HG03097 (cell line): ENCODE results near the gene TOR1A.

ENCODE experiments used
- ATAC-seq: cut with Tn5 transposase; IDR thresholded peaks from one replicate; pipeline ENCODE4 v1.9.1; 2021; ENCODE audit not compliant: unreplicated experiment, low FRiP score

The TOR1A gene, protein sequence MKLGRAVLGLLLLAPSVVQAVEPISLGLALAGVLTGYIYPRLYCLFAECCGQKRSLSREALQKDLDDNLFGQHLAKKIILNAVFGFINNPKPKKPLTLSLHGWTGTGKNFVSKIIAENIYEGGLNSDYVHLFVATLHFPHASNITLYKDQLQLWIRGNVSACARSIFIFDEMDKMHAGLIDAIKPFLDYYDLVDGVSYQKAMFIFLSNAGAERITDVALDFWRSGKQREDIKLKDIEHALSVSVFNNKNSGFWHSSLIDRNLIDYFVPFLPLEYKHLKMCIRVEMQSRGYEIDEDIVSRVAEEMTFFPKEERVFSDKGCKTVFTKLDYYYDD

DNA sequence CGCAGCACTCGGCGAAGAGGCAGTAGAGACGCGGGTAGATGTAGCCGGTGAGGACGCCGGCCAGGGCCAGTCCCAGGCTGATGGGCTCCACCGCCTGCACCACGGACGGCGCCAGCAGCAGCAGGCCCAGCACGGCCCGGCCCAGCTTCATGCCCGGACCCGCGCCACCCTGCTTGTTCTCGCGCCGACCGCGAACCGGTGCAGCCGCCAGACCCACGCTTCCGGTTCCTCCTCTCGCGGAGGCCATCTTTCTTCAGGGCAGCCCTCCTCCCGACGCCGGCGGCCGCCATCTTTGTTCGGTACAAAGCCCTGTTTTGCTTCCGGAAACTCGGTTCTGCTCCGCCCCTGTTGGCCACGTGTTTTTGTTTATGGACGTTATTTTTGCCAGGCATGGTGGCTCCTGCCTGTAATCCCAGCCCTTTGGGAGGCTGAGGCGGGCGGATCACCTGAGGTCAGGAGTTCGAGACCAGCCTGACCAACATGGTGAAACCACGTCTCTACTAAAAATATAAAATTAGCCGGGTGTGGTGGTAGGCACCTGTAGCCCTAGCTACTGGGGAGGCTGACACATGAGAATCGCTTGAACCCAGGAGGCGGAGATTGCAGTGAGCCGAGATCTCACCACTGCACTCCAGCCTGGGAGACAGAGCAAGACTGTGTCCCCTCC lies at the start of gene TOR1A:
TOR1A (minus strand) TSS at position 202 of the 667 bp plus-strand sequence; CDS start at position 151, 51 bp downstream.
- ATAC-seq: peak; percentile 80

GRCh38 chr9:129871046-129871445 lies 47.1 kb upstream of the TOR1A start:
- no peak for ATAC-seq

- ATAC-seq: no peak
These were observed 45.9 kb upstream of the TOR1A start for GRCh38 chr9:129869585-129870501.

- ATAC-seq: no peak
These were observed 45.0 kb upstream of the TOR1A start for GRCh38 chr9:129868872-129869486.

DNA sequence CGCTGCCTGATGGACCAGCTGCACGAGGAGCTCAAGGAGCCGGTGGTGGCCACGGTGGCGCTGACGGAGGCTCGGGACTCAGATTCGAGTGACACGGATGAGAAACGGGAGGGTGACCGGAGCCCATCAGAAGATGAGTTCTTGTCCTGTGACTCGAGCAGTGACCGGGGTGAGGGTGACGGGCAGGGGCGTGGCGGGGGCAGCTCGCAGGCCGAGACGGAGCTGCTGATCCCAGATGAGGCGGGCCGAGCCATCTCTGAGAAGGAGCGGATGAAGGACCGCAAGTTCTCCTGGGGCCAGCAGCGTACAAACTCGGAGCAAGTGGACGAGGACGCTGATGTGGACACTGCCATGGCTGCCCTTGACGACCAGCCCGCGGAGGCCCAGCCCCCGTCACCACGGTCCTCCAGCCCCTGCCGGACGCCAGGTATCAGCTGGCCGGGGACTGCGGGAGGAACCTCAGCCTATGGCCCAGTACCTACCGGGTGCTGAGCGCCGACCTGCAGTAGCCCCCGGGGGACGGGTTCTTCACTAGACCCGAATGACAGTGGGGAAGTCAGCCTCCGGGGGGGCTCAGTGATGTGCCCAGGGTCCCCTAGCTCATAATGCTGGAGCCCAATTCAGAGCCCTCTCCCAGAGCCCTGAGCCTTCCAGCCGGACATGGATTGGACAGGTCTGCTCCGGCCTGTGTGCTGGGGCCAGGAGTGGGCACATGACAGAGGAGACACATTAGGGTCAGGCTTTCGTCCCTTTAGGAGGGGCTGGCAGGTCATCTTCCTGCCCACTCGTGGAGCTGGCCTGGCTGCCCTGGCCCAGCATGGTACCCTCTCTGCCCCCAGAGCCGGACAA lies 44.3 kb upstream of the TOR1A start:
- ATAC-seq: no peak

DNA sequence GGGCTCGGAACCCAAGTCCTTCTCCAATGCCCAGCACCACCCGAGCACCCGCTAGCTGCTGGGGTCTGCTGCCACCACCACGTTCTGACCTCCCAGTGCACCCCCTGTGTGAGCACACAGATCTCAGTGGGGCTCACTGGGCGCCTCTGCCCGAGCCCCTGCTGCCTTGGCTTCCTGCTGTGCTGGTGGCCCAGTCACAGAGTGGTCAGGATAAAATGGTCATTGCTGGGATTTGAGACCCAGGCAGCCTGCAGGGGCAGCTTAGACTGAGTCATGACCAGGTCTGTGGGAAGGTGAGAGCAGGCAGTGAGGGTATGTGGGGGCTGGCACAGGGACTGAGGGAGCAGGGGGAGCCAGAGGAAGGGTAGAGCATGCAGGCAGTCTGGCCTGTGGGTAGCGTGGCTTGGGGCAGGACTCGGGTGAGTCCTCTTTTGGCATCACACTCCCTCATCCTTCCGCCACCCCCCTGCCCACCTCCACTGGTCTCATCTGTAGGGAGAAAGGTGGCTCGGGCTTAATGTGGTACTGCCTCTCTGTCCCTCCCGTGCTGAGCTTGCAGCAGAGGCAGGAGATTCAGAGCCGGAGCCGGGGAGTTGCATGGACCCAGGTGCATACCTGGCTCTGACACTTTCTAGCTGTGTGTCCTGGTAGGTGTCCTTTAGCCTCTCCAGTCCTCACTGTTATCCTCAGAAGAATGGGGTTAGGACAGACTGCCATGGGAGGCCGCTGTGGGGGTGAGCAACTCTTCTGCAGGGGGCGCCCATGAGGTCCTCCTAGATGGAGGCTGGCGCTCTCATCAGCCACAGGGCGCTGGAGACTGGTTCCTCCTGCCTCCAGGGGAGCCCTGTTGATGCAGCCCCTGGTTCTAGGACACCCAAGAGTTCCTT lies 43.4 kb upstream of the TOR1A start:
- no peak for ATAC-seq

DNA sequence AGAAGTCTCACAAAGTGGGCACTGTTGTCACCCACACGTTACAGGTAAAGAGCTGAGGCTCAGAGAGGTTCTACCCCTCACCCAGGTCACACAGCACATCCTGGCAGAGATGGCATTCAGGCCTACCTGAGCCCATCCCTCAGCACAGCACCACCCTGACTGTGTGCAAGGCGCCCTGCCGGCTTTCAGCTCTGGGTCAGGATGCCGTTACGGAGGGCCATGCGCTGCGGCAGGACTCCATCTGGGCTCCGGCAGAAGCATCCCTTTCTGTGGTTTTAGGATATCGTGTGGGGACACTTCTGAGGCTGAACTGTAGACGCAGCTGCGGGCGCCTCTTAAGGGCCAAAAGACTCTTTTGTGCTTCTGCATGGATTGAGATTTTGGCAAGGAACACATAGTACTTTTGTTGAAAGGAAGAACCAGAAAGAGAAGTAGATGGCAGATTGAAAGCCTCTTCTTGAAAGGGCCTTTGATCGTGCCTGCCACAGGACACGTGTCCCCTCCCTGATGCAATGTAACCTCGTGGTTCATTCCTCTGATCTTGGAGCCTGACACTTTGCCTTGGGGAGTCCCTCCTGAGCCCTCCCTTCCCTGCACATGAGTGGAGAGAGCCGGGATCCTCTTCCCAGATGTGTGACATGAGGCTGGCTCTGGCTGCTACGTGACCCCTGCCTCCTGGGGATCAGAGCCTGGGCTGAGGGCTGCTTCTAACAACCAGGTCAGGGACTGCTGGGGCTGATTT lies 42.6 kb upstream of the TOR1A start:
- no peak for ATAC-seq

DNA sequence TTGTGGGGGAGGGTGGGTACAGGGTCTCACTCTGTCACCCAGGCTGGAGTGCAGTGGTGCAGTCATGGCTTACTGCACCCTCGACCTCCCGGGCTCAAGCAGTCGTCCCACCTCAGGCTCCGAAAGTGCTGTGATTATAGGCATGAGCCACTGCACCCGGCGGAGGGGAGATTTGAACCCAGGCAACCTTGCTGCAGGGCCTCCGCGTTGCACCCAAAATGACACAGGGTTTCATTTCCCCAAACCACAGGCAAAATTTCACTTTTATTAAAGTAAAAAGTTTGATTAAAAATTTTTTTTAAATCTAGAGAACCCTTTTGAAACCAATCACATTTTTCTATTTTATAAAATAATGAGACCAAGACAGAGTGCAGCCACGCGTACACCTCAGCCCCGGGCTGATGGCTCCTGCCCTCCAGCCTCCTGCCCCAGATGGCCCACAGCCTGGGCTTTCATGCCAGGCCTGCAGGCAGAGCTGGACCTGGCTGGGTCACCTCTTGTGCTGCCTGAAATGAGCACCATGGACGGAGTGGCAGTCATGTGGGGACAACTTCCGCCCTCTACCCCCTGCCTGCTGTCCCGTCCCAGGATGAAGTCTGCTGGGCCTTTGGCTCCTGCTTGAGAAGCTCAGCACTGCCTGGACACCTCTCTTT lies 41.9 kb upstream of the TOR1A start:
- ATAC-seq: no peak

GRCh38 chr9:129864991-129865647 lies 41.2 kb upstream of the TOR1A start:
- ATAC-seq: no peak

GRCh38 chr9:129863059-129863690 lies 39.2 kb upstream of the TOR1A start:
- ATAC-seq: no peak

GRCh38 chr9:129861447-129861827 lies 37.5 kb upstream of the TOR1A start:
- ATAC-seq: no peak

DNA sequence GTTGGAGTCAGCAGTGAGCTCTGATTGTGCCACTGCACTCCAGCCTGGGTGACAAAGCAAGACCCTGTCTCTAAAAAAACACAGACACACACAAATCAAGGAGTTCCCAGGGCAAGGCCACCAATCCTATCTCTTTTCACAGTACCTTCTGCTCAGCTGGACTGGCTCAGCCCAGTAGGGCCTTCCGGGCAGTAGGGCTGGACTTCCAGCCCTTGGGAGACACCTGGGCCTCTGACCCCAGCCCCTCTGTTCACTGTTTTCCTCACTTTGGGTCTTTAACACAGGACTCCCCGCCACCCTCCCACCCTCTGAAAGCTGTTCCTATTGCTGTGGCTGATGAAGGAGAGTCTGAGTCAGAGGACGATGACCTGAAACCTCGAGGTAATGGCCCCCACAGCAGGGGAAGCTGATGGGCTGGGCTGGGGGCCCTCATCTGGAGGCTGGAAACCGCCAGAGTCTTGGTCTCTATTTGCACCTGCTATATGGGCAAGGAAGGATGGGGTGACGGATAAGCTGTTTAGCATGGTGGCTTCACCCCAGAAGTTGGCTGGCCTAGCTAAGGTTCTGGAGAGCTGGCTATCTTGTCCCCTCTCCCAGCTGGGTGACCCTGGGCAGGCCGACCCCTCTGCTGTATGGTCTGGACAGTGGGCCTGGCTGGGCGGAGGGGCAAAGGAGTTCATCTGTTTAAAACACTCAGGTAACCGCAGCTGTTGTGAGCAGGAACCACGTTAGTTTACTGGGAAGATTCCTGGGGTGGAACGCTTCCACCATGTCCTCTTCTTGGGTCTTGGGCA lies 36.9 kb upstream of the TOR1A start:
- ATAC-seq: no peak

GRCh38 chr9:129858167-129858962 lies 34.4 kb upstream of the TOR1A start:
- ATAC-seq: no peak

DNA sequence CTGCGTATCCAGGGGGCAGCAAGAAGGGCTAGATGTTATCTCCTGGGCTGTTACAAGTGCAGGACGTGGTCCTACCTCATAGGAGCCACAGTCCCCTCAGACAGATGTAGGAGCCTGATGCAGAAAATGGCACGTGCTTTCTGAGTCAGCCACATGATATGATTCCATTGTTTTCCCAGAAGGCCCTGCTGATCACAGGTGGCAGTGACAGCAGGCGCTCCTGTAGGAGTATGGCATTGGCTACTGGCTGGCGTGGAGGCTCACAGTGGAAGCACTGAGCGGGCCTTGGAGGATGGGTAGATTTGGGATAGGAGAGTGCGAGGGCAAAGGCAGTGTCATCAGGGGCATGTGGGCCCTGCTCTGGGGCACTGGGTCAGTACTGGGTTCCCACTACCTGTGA lies 33.3 kb upstream of the TOR1A start:
- no peak for ATAC-seq

- ATAC-seq: no peak
These were observed 30.7 kb upstream of the TOR1A start for GRCh38 chr9:129854588-129855110.
